H9 (cell line): ENCODE data around the gene HOXD4. TPM values are rescaled to one million over a fixed set of nuclear protein-coding genes. Genes with fewer than 3 reads are reported as not detected.

ENCODE experiments used
- DNase-seq: peaks from one replicate; pipeline ENCODE4 v3.0.0-alpha.2; 2017
- H2AFZ ChIP-seq: one replicate; pipeline ENCODE4 v1.6.1; 2013; ENCODE audit warnings: mild to moderate bottlenecking, low read length, control low read depth, moderate library complexity
- H2AK5ac ChIP-seq: 2 replicates; pipeline ENCODE4 v1.6.1; 2013; ENCODE audit warnings: low read length, control low read depth, mixed read lengths; ENCODE audit not compliant: insufficient read length
- H2BK120ac ChIP-seq: one replicate; pipeline ENCODE4 v1.6.1; 2013; ENCODE audit warnings: low read depth, mild to moderate bottlenecking, low read length, control low read depth, inconsistent platforms; ENCODE audit not compliant: poor library complexity, severe bottlenecking
- H2BK12ac ChIP-seq: 2 replicates; pipeline ENCODE4 v1.6.1; 2013; ENCODE audit warnings: low read length, control low read depth, mixed read lengths, low read depth; ENCODE audit not compliant: insufficient read length
- H2BK15ac ChIP-seq: 2 replicates; pipeline ENCODE4 v1.6.1; 2013; ENCODE audit warnings: low read depth, low read length, control low read depth
- H2BK20ac ChIP-seq: one replicate; pipeline ENCODE4 v1.6.1; 2013; ENCODE audit warnings: low read depth, mild to moderate bottlenecking, low read length, control low read depth, inconsistent platforms; ENCODE audit not compliant: poor library complexity, severe bottlenecking
- H2BK5ac ChIP-seq: 2 replicates; pipeline ENCODE4 v1.6.1; 2013; ENCODE audit warnings: low read length, control low read depth, mixed read lengths; ENCODE audit not compliant: insufficient read length
- H3K14ac ChIP-seq: 2 replicates; pipeline ENCODE4 v1.6.1; 2013; ENCODE audit warnings: low read length, control low read depth; ENCODE audit not compliant: insufficient read depth
- H3K18ac ChIP-seq: 2 replicates; pipeline ENCODE4 v1.6.1; 2013; ENCODE audit warnings: low read depth, mild to moderate bottlenecking, mixed read lengths, low read length, control low read depth; ENCODE audit not compliant: insufficient read length
- H3K23ac ChIP-seq: 2 replicates; pipeline ENCODE4 v1.6.1; 2013; ENCODE audit warnings: low read length, control low read depth, mixed read lengths, low read depth; ENCODE audit not compliant: insufficient read length
- H3K23me2 ChIP-seq: 2 replicates; pipeline ENCODE4 v1.6.1; 2013; ENCODE audit warnings: low read depth, mild to moderate bottlenecking, mixed read lengths, low read length, control low read depth; ENCODE audit not compliant: insufficient read length, poor library complexity, severe bottlenecking
- H3K27ac ChIP-seq: 2 replicates; pipeline ENCODE4 v1.5.1; 2013; ENCODE audit warnings: low read length, control low read depth, mixed read lengths, low read depth; ENCODE audit not compliant: insufficient read length
- H3K27me3 ChIP-seq: 2 replicates; pipeline ENCODE4 v1.6.1; 2013; ENCODE audit warnings: low read length, control low read depth, inconsistent platforms; ENCODE audit not compliant: insufficient read depth
- H3K4ac ChIP-seq: 2 replicates; pipeline ENCODE4 v1.6.1; 2013; ENCODE audit warnings: low read depth, mild to moderate bottlenecking, control low read depth, inconsistent platforms, low read length, moderate library complexity
- H3K4me1 ChIP-seq: 2 replicates; pipeline ENCODE4 v1.6.1; 2013; ENCODE audit warnings: low read length, control low read depth, inconsistent platforms; ENCODE audit not compliant: insufficient read depth
- H3K4me2 ChIP-seq: 2 replicates; pipeline ENCODE4 v1.6.1; 2013; ENCODE audit warnings: low read length, control low read depth, mixed read lengths; ENCODE audit not compliant: insufficient read length, insufficient read depth
- H3K56ac ChIP-seq: 2 replicates; pipeline ENCODE4 v1.6.1; 2013; ENCODE audit warnings: low read depth, mild to moderate bottlenecking, mixed read lengths, low read length, control low read depth; ENCODE audit not compliant: insufficient read length
- H3K79me1 ChIP-seq: 2 replicates; pipeline ENCODE4 v1.6.1; 2013; ENCODE audit warnings: low read depth, mild to moderate bottlenecking, moderate library complexity, low read length, control low read depth, inconsistent platforms; ENCODE audit not compliant: insufficient read depth, poor library complexity, severe bottlenecking
- H3K79me2 ChIP-seq: 2 replicates; pipeline ENCODE4 v1.6.1; 2013; ENCODE audit warnings: low read length, control low read depth, inconsistent platforms; ENCODE audit not compliant: insufficient read depth
- H3K9ac ChIP-seq: 2 replicates; pipeline ENCODE4 v1.6.1; 2013; ENCODE audit warnings: low read length, control low read depth, mixed read lengths; ENCODE audit not compliant: insufficient read length; ENCODE audit errors: extremely low read depth
- H3K9me3 ChIP-seq: one replicate; pipeline ENCODE4 v1.6.1; 2013; ENCODE audit warnings: low read depth, low read length, inconsistent platforms; ENCODE audit not compliant: control insufficient read depth
- H3T11ph ChIP-seq: one replicate; pipeline ENCODE4 v1.6.1; 2013; ENCODE audit warnings: mild to moderate bottlenecking, low read length, control low read depth, inconsistent platforms
- H4K20me1 ChIP-seq: one replicate; pipeline ENCODE4 v1.6.1; 2013; ENCODE audit not compliant: control insufficient read depth, insufficient read length, insufficient read depth
- H4K5ac ChIP-seq: 2 replicates; pipeline ENCODE4 v1.6.1; 2013; ENCODE audit warnings: low read depth, mild to moderate bottlenecking, mixed read lengths, low read length, control low read depth; ENCODE audit not compliant: insufficient read length
- H4K8ac ChIP-seq: replicated peaks from 2 replicates; pipeline ENCODE4 v1.6.1; 2013; ENCODE audit warnings: low read length, control low read depth, mixed read lengths, low read depth; ENCODE audit not compliant: insufficient read length
- H4K91ac ChIP-seq: 2 replicates; pipeline ENCODE4 v1.6.1; 2013; ENCODE audit warnings: low read depth, mild to moderate bottlenecking, moderate library complexity, mixed read lengths, low read length, control low read depth; ENCODE audit not compliant: insufficient read length
- H3K27ac Mint-ChIP-seq, 3 experiments: 2 replicates in 2 of 3; 3 replicates in 1 of 3; pipeline ENCODE4 v1.8.0; 2020 to 2021; ENCODE audit warnings: mixed read lengths in 3 of 3, mild to moderate bottlenecking in 1 of 3, moderate library complexity in 1 of 3
- H3K27me3 Mint-ChIP-seq: 2 replicates; pipeline ENCODE4 v1.8.0; 2021; ENCODE audit warnings: low read depth, mild to moderate bottlenecking, moderate library complexity, mixed read lengths
- H3K36me3 Mint-ChIP-seq, 3 experiments: 2 replicates in 2 of 3; 3 replicates in 1 of 3; pipeline ENCODE4 v1.8.0; 2020 to 2021; ENCODE audit warnings: low read depth in 3 of 3, mixed read lengths in 3 of 3; ENCODE audit not compliant: insufficient read depth in 1 of 3
- H3K4me1 Mint-ChIP-seq, 2 experiments: 2 replicates each; pipeline ENCODE4 v1.8.0; 2020; ENCODE audit warnings: mixed read lengths in 2 of 2
- H3K4me3 Mint-ChIP-seq, 2 experiments: 2 replicates in 1 of 2; 3 replicates in 1 of 2; pipeline ENCODE4 v1.8.0; 2020 to 2021; ENCODE audit warnings: mild to moderate bottlenecking in 2 of 2, mixed read lengths in 2 of 2, moderate library complexity in 1 of 2
- H3K9me3 Mint-ChIP-seq, 2 experiments: 2 replicates in 1 of 2; 3 replicates in 1 of 2; pipeline ENCODE4 v1.8.0; 2020; ENCODE audit warnings: mild to moderate bottlenecking in 2 of 2, mixed read lengths in 2 of 2, moderate library complexity in 1 of 2
- WGBS: extraction: QIAGEN DNeasy Blood & Tissue Kit; methylation state at CpG from one replicate; pipeline ENCODE4 v1.1.7; 2013; ENCODE audit warnings: missing lambda C conversion rate, low lambda C conversion rate, mixed read lengths; ENCODE audit not compliant: insufficient read length; ENCODE audit errors: extremely low coverage; 5-methylcytosine and 5-hydroxymethylcytosine counted together
- total RNA-seq: library from RNA; stranded (reverse); gene quantifications from 2 replicates; pipeline ENCODE4 v1.2.1, GENCODE V29; 2021
- TF ChIP-seq, protein P1 (sequence below): fragments of 200-600 bp; sonication (generic); conservative IDR thresholded peaks from 3 replicates; pipeline ENCODE4 v1.8.0; 2021; ENCODE audit warnings: antibody characterized with exemption, mild to moderate bottlenecking

HOXD4 gene
- total RNA-seq, 1 experiment from 2014 or later, result not detected

DNA sequence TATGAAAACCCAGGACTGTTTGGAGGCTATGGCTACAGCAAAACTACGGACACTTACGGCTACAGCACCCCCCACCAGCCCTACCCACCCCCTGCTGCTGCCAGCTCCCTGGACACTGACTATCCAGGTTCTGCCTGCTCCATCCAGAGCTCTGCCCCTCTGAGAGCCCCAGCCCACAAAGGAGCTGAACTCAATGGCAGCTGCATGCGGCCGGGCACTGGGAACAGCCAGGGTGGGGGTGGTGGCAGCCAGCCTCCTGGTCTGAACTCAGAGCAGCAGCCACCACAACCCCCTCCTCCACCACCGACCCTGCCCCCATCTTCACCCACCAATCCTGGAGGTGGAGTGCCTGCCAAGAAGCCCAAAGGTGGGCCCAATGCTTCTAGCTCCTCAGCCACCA lies 17.8 kb downstream of the HOXD4 start:
- Histone ChIP-seq H2BK12ac (no peak overlapping the region), H3K4me2 (no peak overlapping the region), H3T11ph (no peak overlapping the region), H4K91ac (no peak overlapping the region), H2BK120ac (no peak overlapping the region), H3K9ac (no peak overlapping the region), H3K79me2 (no peaks in the 10 kb centered on the region), H3K4ac (no peak overlapping the region), H3K23me2 (no peaks in the 10 kb centered on the region), H4K20me1 (no peaks in the 10 kb centered on the region), H2BK5ac (no peak overlapping the region), H2BK15ac (no peak overlapping the region), H2AK5ac (no peak overlapping the region), H3K14ac (no peak overlapping the region), H4K5ac (no peak overlapping the region), H3K56ac (no peak overlapping the region), H2AFZ (no peak overlapping the region), H3K18ac (no peak overlapping the region), H3K9me3 (no peaks in the 10 kb centered on the region), H2BK20ac (no peak overlapping the region), H3K27ac (no peak overlapping the region), H3K79me1 (no peaks in the 10 kb centered on the region), H3K4me1 (no peaks in the 10 kb centered on the region), H3K27me3 (peaks cover 97% of the 10 kb centered on the region), H4K8ac (no peak overlapping the region), H3K23ac (no peak overlapping the region)
- H3K9me3 Mint-ChIP-seq, result peaks cover 0 to 12% of the 10 kb centered on the region in 2 experiments; a peak in 3 of 5 replicates
- H3K36me3 Mint-ChIP-seq, result no peaks in the 10 kb centered on the region; a peak in 1 of 7 replicates
- TF ChIP-seq, protein P1, sequence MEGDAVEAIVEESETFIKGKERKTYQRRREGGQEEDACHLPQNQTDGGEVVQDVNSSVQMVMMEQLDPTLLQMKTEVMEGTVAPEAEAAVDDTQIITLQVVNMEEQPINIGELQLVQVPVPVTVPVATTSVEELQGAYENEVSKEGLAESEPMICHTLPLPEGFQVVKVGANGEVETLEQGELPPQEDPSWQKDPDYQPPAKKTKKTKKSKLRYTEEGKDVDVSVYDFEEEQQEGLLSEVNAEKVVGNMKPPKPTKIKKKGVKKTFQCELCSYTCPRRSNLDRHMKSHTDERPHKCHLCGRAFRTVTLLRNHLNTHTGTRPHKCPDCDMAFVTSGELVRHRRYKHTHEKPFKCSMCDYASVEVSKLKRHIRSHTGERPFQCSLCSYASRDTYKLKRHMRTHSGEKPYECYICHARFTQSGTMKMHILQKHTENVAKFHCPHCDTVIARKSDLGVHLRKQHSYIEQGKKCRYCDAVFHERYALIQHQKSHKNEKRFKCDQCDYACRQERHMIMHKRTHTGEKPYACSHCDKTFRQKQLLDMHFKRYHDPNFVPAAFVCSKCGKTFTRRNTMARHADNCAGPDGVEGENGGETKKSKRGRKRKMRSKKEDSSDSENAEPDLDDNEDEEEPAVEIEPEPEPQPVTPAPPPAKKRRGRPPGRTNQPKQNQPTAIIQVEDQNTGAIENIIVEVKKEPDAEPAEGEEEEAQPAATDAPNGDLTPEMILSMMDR, result no peak
- no peak for DNase-seq
- no peak overlapping the region for H3K27ac Mint-ChIP-seq
- H3K27me3 Mint-ChIP-seq, result peaks cover 100% of the 10 kb centered on the region
- no peak overlapping the region for H3K4me3 Mint-ChIP-seq
- peaks cover 2 to 25% of the 10 kb centered on the region in 2 experiments; a peak in 3 of 4 replicates for H3K4me1 Mint-ChIP-seq
- WGBS, result no CpG with 5 or more reads among the region's 5 CpGs
